ENCODE results near the gene HMCES.

DNA sequence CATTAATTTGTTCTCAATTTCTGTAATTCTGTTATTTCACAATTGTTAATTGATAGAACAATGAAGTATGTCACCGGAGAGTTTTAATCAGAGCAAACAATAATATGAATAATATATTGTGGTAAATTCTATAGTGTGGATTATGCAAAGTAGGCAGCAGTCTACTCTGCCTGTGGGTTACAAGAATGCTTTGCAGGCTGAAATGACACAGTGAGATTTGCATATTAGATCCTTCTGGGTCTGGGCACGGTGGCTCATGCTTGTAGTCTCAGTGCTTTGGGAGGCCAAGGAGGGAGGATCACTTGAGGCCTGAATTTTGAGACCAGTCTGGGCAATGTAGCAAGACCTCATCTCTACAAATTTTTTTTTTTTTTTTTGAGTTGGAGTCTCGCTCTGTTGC, 16.8 kb upstream of the HMCES start:
- TF ChIP-seq, protein P1, sequence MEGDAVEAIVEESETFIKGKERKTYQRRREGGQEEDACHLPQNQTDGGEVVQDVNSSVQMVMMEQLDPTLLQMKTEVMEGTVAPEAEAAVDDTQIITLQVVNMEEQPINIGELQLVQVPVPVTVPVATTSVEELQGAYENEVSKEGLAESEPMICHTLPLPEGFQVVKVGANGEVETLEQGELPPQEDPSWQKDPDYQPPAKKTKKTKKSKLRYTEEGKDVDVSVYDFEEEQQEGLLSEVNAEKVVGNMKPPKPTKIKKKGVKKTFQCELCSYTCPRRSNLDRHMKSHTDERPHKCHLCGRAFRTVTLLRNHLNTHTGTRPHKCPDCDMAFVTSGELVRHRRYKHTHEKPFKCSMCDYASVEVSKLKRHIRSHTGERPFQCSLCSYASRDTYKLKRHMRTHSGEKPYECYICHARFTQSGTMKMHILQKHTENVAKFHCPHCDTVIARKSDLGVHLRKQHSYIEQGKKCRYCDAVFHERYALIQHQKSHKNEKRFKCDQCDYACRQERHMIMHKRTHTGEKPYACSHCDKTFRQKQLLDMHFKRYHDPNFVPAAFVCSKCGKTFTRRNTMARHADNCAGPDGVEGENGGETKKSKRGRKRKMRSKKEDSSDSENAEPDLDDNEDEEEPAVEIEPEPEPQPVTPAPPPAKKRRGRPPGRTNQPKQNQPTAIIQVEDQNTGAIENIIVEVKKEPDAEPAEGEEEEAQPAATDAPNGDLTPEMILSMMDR (IDR thresholded peaks at IDR 0.05; ENCODE audit: borderline replicate concordance, extremely low read depth, low read length, poor library complexity, severe bottlenecking): no peak
- no peak for TF ChIP-seq EZH2 (IDR thresholded peaks at IDR 0.05; ENCODE audit: borderline replicate concordance, low read depth, low read length, severe bottlenecking)
